Measurements from ENCODE around the gene SLC35F4. TPM values are rescaled to one million over a fixed set of nuclear protein-coding genes. Genes with fewer than 3 reads are reported as not detected.

SLC35F4 gene
- total RNA-seq, 4 donors from 2014 or later, result not detected

GRCh38 chr14:57769863-57770523, 95.9 kb downstream of the SLC35F4 start:
- Histone ChIP-seq H3K4me1 (no peaks in the 10 kb centered on the region), H3K36me3 (no peaks in the 10 kb centered on the region), H3K4me3 (no peak overlapping the region), H3K27me3 (no peaks in the 10 kb centered on the region), H3K27ac (no peak overlapping the region), H3K9me3 (no peaks in the 10 kb centered on the region)
- intact Hi-C loops (cut with DNase I; ENCODE audit: low total_unique reads), result no loop called here
- in situ Hi-C loops (cut with MboI; ENCODE audit: low sequenced_read_pairs in 4 of 4), result no loop called here
- no peak for TF ChIP-seq POLR2A (IDR thresholded peaks at IDR 0.05)
- no peak for TF ChIP-seq CTCF (IDR thresholded peaks at IDR 0.05 in 4 of 5, conservative IDR thresholded peaks at IDR 0.05 in 1 of 5)
- no peak for ATAC-seq
- no peak for DNase-seq

- DNase-seq (no peak), ATAC-seq (no peak)
- H3K9me3 ChIP-seq, result no peaks in the 10 kb centered on the region
- no peak overlapping the region for H3K4me3 ChIP-seq
- TF ChIP-seq CTCF (IDR thresholded peaks at IDR 0.05 in 4 of 5, conservative IDR thresholded peaks at IDR 0.05 in 1 of 5), result no peak
- no peak for TF ChIP-seq POLR2A (IDR thresholded peaks at IDR 0.05)
- H3K36me3 ChIP-seq, result no peaks in the 10 kb centered on the region
- intact Hi-C loops (cut with DNase I; ENCODE audit: low total_unique reads), result no loop called here
- in situ Hi-C loops (cut with MboI; ENCODE audit: low sequenced_read_pairs in 4 of 4), result no loop called here
- H3K4me1 ChIP-seq, result no peaks in the 10 kb centered on the region
- H3K27me3 ChIP-seq, result no peaks in the 10 kb centered on the region
- H3K27ac ChIP-seq, result no peak overlapping the region
Measured at GRCh38 chr14:57761800-57762199, 104.1 kb downstream of the SLC35F4 start.

GRCh38 chr14:57760896-57761295, 105.0 kb downstream of the SLC35F4 start:
- H3K27ac ChIP-seq, result no peak overlapping the region
- no peak overlapping the region for H3K4me3 ChIP-seq
- no peak for DNase-seq
- TF ChIP-seq CTCF (IDR thresholded peaks at IDR 0.05 in 4 of 5, conservative IDR thresholded peaks at IDR 0.05 in 1 of 5), result no peak
- no peak for TF ChIP-seq POLR2A (IDR thresholded peaks at IDR 0.05)
- H3K36me3 ChIP-seq, result no peaks in the 10 kb centered on the region
- H3K4me1 ChIP-seq, result no peaks in the 10 kb centered on the region
- H3K27me3 ChIP-seq, result no peaks in the 10 kb centered on the region
- H3K9me3 ChIP-seq, result no peaks in the 10 kb centered on the region
- in situ Hi-C loops (cut with MboI; ENCODE audit: low sequenced_read_pairs in 4 of 4) (no loop called here), intact Hi-C loops (cut with DNase I; ENCODE audit: low total_unique reads) (no loop called here)
- no peak for ATAC-seq

DNA sequence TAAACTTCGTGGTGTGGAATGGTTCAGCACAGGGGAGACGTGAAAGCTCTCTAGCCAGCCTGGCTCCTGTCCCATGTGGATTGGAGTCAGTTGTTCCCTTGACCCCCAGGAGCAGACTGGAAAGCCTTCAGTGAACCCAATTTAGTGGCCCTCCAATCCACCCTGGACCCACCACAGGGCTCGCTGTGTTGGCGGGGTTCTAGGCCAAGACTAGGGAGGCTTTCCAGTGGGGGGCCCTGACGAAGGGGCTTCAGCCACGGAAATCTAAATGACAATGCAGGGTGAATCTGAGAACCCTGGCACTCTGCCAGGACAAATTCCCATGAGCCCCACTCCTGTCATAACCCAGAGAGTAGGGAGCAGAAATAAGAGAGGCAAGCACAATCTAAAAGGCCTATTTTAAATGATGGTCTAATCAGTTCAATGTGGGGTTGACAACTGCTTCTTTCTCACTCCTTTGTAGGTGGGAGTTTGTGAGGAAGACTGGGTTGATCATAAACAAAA, 110.8 kb downstream of the SLC35F4 start:
- H3K4me3 ChIP-seq, result no peak overlapping the region
- DNase-seq, result no peak
- no peaks in the 10 kb centered on the region for H3K9me3 ChIP-seq
- no peaks in the 10 kb centered on the region for H3K27me3 ChIP-seq
- in situ Hi-C loops (cut with MboI; ENCODE audit: low sequenced_read_pairs in 4 of 4) (no loop called here), intact Hi-C loops (cut with DNase I; ENCODE audit: low total_unique reads) (no loop called here)
- no peak for ATAC-seq
- H3K4me1 ChIP-seq, result no peaks in the 10 kb centered on the region
- no peak overlapping the region for H3K27ac ChIP-seq
- H3K36me3 ChIP-seq, result no peaks in the 10 kb centered on the region
- no peak for TF ChIP-seq POLR2A (IDR thresholded peaks at IDR 0.05)
- TF ChIP-seq CTCF (IDR thresholded peaks at IDR 0.05 in 4 of 5, conservative IDR thresholded peaks at IDR 0.05 in 1 of 5), result no peak

DNA sequence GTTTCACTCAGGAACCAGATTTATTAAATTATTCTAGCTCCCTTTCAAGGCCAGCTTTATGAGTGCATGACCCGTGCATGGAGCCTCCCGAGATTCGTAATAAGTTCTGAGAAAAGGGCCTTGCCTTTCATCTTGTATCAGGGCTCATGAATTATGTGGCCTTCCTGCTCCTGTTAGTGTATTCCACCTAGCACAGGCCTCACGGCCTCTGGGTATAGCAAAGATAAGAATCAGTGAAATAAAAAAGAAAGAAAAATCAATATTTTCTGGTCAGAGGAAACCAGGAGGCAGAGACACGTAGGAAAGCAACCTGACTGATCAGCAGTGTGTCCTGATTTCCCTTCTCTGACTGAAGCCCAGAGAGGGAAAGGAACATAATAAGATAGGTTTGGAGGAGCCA, 111.4 kb downstream of the SLC35F4 start:
- no peak for ATAC-seq
- H3K27ac ChIP-seq, result no peak overlapping the region
- no peaks in the 10 kb centered on the region for H3K4me1 ChIP-seq
- no peak for TF ChIP-seq POLR2A (IDR thresholded peaks at IDR 0.05)
- TF ChIP-seq CTCF (IDR thresholded peaks at IDR 0.05 in 4 of 5, conservative IDR thresholded peaks at IDR 0.05 in 1 of 5), result no peak
- H3K36me3 ChIP-seq, result no peaks in the 10 kb centered on the region
- in situ Hi-C loops (cut with MboI; ENCODE audit: low sequenced_read_pairs in 4 of 4), result no loop called here
- no peaks in the 10 kb centered on the region for H3K27me3 ChIP-seq
- H3K9me3 ChIP-seq, result no peaks in the 10 kb centered on the region
- H3K4me3 ChIP-seq, result no peak overlapping the region
- no peak for DNase-seq
- intact Hi-C loops (cut with DNase I; ENCODE audit: low total_unique reads), result no loop called here
